ENCODE results near the gene ATG4B.
A peak's percentile ranks its signal among the peaks of the same experiment; 100 is the strongest.

The ATG4B gene

GRCh38 chr2:241665731-241666440, 28.4 kb downstream of the ATG4B start:
- no peak for TF ChIP-seq CTCF (IDR thresholded peaks at IDR 0.05; ENCODE audit: borderline replicate concordance, control extremely low read depth, extremely low read depth, insufficient read depth, missing control alignments)
- in situ Hi-C loops (cut with MboI; ENCODE audit: low sequenced_read_pairs, unreplicated experiment): no loop called here
- DNase-seq (ENCODE audit: low spot score): no peak

GRCh38 chr2:241666627-241667400, 29.3 kb downstream of the ATG4B start:
- in situ Hi-C loops (cut with MboI; ENCODE audit: low sequenced_read_pairs, unreplicated experiment): no loop called here
- peak; percentile 21 for DNase-seq (ENCODE audit: low spot score)
- TF ChIP-seq CTCF (IDR thresholded peaks at IDR 0.05; ENCODE audit: borderline replicate concordance, control extremely low read depth, extremely low read depth, insufficient read depth, missing control alignments): no peak

GRCh38 chr2:241668354-241668753, 30.9 kb downstream of the ATG4B start:
- in situ Hi-C loops (cut with MboI; ENCODE audit: low sequenced_read_pairs, unreplicated experiment): no loop called here
- TF ChIP-seq CTCF (IDR thresholded peaks at IDR 0.05; ENCODE audit: borderline replicate concordance, control extremely low read depth, extremely low read depth, insufficient read depth, missing control alignments): no peak
- no peak for DNase-seq (ENCODE audit: low spot score)

- in situ Hi-C loops (cut with MboI; ENCODE audit: low sequenced_read_pairs, unreplicated experiment): no loop called here
- DNase-seq (ENCODE audit: low spot score): no peak
- TF ChIP-seq CTCF (IDR thresholded peaks at IDR 0.05; ENCODE audit: borderline replicate concordance, control extremely low read depth, extremely low read depth, insufficient read depth, missing control alignments): no peak
Observed at GRCh38 chr2:241668839-241669238, 31.3 kb downstream of the ATG4B start.

GRCh38 chr2:241670333-241671110, 33.0 kb downstream of the ATG4B start:
- in situ Hi-C loops (cut with MboI; ENCODE audit: low sequenced_read_pairs, unreplicated experiment): no loop called here
- TF ChIP-seq CTCF (IDR thresholded peaks at IDR 0.05; ENCODE audit: borderline replicate concordance, control extremely low read depth, extremely low read depth, insufficient read depth, missing control alignments): no peak
- DNase-seq (ENCODE audit: low spot score): peak; percentile 24

GRCh38 chr2:241671457-241672240, 34.2 kb downstream of the ATG4B start:
- in situ Hi-C loops (cut with MboI; ENCODE audit: low sequenced_read_pairs, unreplicated experiment): no loop called here
- no peak for DNase-seq (ENCODE audit: low spot score)
- TF ChIP-seq CTCF (IDR thresholded peaks at IDR 0.05; ENCODE audit: borderline replicate concordance, control extremely low read depth, extremely low read depth, insufficient read depth, missing control alignments): no peak
